HL-60/S4 (cell line): ENCODE measurements around the gene NID1.

Experiments
- in situ Hi-C: fragments of 300-500 bp; cut with MboI; formaldehyde crosslinking; loops from 2 replicates; pipeline ENCODE4 v1.14.3; 2022; ENCODE audit warnings: low sequenced_read_pairs

NID1 gene, protein sequence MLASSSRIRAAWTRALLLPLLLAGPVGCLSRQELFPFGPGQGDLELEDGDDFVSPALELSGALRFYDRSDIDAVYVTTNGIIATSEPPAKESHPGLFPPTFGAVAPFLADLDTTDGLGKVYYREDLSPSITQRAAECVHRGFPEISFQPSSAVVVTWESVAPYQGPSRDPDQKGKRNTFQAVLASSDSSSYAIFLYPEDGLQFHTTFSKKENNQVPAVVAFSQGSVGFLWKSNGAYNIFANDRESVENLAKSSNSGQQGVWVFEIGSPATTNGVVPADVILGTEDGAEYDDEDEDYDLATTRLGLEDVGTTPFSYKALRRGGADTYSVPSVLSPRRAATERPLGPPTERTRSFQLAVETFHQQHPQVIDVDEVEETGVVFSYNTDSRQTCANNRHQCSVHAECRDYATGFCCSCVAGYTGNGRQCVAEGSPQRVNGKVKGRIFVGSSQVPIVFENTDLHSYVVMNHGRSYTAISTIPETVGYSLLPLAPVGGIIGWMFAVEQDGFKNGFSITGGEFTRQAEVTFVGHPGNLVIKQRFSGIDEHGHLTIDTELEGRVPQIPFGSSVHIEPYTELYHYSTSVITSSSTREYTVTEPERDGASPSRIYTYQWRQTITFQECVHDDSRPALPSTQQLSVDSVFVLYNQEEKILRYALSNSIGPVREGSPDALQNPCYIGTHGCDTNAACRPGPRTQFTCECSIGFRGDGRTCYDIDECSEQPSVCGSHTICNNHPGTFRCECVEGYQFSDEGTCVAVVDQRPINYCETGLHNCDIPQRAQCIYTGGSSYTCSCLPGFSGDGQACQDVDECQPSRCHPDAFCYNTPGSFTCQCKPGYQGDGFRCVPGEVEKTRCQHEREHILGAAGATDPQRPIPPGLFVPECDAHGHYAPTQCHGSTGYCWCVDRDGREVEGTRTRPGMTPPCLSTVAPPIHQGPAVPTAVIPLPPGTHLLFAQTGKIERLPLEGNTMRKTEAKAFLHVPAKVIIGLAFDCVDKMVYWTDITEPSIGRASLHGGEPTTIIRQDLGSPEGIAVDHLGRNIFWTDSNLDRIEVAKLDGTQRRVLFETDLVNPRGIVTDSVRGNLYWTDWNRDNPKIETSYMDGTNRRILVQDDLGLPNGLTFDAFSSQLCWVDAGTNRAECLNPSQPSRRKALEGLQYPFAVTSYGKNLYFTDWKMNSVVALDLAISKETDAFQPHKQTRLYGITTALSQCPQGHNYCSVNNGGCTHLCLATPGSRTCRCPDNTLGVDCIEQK

DNA sequence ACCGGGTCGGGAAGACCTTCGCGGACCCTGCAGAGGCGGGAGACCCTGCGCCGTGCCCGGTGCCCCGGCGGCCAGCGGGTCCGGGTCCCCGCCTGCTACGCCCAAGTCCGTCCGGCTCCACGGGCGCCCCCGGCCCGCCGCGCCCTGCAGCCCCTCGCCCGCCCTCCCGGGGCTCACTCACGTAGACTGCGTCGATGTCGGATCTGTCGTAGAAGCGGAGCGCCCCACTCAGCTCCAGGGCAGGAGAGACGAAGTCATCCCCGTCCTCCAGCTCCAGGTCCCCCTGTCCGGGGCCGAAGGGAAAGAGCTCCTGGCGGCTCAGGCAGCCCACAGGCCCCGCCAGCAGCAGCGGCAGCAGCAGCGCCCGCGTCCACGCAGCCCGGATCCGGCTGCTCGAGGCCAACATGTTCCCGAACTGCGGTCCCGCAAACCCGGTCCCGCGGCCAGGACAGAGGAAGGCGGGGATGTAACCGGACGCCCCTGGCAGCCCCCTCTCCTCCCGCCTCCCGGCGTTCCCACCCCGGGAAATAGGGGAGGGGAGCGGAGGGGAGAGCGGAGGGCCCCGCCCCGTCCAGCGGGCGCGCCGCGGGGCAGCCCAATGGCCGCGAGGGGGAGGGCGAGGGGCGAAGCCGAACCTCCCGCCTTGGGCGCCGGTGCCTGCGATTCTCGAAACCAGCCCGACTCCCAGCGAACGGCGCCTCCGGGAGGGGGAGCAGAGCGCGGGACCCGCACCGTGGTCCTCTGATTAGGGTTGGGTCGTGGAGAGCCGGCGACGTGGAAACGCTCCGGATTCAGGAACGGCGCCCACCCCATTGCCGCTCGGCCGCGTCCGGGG is at the start of gene NID1:
Gene NID1 (minus strand): TSS at position 417 of the 835 bp plus-strand sequence. CDS start 11 bp downstream, at position 406.
- in situ Hi-C loops, result no loop called here

DNA sequence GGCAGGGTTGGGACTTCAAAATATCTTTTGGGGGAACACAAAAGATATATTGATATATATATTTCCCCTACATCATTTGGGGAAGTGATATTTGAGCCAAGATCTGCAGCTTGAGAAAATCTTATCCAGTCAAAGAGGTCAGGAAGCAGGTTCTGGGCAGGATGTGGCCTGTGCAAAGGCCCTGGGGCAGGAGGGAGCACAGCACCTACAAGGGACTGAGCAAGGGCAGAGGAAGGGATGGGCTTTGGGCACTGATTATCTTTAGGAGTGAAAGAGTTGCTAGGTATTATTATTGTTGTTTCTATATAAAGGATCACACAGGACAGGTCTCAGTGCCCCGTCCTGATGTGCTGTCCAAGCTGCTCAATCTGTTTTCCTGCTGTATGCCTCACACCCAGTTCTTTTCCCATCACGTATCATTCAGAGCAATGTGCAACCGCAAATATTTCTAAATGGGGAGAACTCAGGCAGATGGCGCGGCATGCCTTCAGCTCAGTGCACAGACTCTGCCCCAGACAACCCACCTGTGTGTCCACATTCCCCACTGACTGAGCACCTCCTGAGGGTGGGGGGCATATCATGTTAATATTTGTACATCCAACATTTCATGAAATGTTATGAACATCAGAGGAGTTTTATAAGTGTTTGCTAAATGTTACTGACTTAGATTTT is 49.3 kb upstream of the NID1 start:
- in situ Hi-C loops, result loop anchor here (10.0 to 25.0 kb wide), 3 partner anchors 371 to 1448 kb away; no protein-coding TSS in a partner anchor

DNA sequence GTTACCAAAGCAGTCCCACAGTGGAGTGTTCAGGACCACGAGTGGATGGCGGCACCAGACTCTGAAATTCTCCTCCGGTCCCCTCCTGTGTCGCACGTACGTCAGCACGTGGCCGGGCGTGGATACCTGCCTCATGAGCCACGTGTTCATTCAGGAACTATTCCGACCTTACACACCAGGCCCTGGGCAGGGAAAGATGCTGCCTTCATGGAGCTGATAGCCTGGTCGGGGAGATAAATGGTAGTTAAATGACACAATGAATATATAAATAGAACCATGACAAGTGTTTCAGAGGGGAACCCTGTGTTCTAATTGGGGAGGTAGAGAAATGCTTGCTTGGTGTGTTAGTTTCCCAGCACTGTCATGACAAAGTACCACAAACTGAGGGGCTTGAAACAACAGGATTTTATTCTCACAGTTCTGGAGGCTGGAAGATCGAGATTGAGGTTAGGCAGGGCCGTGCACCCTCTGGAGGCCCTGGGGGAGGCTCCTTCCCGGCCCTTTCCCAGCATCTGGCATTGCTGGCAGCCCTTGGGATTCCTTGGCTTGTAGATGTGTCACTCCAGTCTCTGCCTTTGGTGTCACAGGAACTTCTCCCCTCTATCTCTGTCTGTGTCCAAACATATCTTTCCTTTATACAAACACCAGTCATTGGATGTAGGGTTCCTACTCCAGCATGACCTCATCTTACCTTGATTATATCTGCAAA is 48.6 kb upstream of the NID1 start:
- in situ Hi-C loops, result loop anchor here (10.0 to 25.0 kb wide), 3 partner anchors 371 to 1449 kb away; no protein-coding TSS in a partner anchor

DNA sequence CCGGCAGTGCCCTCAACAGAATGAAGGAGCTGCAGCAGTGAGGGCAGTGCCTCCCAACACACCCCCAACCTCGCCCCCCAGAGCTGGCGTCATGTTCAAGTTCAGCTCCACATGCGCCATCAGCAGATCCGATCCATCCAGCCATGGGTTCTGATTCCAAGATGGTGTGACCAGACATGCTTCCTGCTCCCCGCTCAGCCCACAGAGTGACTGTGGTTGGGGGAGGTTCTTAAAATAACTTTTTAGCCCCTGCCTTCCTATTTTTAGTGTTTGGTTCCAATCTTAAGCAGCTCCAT is 47.4 kb upstream of the NID1 start:
- in situ Hi-C loops, result loop anchor here (10.0 to 25.0 kb wide), 3 partner anchors 373 to 1450 kb away; no protein-coding TSS in a partner anchor

DNA sequence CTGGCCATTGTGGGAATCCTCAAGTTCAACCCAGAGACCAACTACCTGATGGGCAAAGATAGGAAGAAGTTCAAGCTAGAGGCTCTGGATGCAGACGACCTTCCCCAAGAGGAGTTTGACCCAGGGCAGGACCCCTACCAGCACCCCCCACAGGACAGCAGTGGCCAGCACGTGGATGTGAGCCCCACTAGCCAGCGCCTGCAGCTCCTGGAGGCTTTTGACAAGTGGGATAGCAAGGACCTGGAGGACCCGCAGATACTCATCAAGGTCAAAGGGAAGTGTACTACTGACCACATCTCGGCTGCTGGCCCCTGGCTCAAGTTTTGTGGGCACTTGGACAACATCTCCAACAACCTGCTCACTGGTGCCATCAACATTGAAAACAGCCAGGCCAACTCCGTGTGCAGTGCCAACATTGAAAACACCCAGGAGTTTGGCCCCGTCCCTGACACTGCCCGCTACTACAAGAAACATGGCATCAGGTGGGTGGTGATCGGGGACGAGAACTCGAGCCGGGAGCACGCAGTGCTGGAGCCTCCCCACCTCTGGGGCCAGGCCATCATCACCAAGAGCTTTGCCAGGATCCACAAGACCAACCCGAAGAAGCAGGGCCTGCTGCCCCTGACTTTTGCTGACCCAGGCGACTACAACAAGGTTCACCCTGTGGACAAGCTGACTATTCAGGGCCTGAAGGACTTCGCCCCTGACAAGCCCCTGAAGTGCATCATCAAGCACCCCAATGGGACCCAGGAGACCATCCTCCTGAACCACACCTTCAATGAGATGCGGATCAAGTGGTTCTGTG is 46.8 kb upstream of the NID1 start:
- in situ Hi-C loops, result loop anchor here (10.0 to 25.0 kb wide), 3 partner anchors 373 to 1451 kb away; no protein-coding TSS in a partner anchor

DNA sequence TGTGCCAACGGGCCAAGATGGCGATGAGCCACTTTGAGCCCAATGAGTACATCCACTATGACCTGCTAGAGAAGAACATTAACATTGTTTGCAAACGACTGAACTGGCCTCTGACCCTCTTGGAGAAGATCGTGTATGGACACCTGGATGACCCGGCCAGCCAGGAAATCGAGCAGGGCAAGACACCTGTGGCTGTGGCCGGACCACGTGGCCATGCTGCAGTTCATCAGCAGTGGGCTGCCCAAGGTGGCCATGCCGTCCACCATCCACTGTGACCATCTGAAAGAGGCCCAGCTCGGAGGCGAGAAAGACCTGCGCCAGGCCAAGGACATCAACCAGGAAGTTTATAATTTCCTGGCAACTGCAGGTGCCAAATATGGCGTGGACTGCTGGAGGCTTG is 45.2 kb upstream of the NID1 start:
- in situ Hi-C loops, result loop anchor here (10.0 to 25.0 kb wide), 3 partner anchors 375 to 1452 kb away; no protein-coding TSS in a partner anchor

DNA sequence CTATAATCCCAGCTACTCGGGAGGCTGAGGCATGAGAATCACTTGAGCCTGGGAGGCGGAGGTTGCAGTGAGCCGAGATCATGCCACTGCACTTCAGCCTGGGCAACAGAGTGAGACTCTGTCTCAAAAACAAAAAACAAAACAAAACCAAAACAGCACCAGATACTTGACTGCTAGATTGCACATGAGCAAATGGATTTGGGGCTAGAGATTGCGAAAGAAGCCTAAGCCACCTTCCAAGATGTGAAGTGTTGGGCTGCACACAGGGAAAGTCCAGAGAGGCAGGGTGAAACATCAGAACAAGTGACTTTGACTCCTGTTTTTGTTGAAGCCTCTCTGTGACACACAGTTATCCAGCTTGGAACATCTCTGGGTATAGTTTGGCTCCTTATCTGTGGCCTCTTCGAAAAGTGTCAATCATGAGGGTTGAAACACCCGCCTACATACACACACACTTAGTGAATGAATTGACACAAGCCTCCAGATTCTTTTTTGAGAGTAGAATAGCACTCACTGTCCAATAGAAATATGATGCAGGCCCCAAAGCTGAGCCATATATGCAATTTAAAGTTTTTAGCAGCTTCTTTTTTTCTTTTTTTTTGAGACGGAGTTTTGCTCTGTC is 43.2 kb upstream of the NID1 start:
- in situ Hi-C loops, result loop anchor here (25.0 kb wide), 2 partner anchors 1279 to 1454 kb away; no protein-coding TSS in a partner anchor

DNA sequence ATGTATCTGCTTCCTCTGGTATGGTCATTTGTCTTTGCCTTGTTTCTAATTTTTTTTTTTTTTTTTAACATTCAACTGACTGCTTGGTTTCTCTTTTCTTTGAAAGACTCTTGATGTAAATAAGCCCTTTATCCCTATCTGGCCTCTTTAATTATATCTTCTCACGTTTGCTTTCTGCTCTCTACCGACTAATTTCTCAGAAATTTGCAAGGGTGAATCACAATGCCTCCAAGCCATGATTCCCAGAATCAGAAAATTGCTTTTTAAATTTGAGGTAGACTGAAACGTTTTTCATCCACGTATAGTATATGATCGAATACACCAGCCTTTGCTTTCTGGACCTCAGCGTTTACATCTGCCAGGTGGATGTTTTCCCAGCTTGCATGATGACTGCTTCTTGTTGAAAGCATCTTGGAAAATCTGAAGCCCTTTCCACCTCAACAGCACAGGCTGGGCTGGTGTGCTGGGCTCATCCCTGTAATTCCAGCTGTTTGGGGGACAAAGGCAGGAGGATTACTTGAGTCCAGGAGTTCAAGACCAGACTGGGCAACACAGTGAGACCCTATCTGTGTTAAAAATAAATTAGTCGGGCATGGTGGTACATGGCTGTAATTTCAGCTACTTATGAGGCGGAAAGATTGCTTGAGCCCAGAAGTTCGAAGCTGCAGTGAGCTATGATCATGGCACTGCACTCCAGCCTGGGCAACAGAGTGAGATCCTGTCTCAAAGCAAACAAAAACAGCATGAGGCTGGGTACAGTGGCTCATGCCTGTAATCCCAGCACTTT is 42.4 kb upstream of the NID1 start:
- in situ Hi-C loops, result loop anchor here (25.0 kb wide), 2 partner anchors 1280 to 1455 kb away; no protein-coding TSS in a partner anchor

DNA sequence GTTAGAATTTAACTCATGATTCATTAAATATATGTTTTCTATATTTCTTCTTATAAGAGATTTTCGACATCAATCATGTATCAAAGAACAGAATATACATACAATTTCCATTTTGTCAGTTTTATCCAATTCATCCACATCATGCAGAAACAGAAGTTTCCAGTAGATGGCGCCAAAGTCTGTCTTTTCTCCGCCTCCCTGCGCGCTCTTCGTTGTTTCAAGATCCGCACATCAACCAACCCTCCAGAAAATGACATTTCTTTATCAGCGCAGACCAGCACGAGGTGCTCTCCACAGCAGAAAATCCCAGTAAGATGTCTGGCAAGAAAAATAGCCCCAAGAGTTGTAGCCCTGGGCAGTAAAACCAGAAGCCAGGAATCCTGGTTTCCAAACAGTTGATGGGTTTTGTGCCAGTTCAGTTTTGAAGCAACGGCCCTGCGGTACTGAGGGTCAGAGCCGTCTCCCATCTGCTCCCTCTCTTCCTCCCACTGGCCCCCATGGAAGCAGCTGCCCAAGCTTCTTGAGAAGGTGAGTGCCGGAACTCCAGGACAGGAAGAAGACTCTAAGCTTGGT is 38.8 kb upstream of the NID1 start:
- in situ Hi-C loops, result loop anchor here (25.0 kb wide), 2 partner anchors 1284 to 1459 kb away; no protein-coding TSS in a partner anchor

DNA sequence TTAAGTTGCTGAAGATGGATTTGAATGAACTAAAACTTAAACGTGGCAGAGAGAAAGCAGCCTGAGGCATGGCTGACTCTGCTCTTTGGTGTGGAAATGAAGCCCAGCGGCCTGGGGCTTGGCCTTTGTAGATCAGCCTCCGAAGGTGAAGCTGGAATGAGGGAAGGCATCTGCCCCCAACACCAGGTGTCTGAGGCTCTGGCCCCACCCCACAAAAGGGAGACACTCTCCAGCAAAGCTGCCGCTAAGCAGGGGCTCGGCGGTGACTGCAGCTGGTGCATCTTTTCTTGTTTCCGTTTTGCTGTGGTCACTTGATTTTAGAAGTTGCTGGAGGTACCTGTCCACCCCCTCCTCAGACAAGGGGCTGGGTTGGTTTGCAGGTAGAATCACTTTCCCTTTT is 38.2 kb upstream of the NID1 start:
- in situ Hi-C loops, result loop anchor here (25.0 kb wide), 2 partner anchors 1284 to 1459 kb away; no protein-coding TSS in a partner anchor

DNA sequence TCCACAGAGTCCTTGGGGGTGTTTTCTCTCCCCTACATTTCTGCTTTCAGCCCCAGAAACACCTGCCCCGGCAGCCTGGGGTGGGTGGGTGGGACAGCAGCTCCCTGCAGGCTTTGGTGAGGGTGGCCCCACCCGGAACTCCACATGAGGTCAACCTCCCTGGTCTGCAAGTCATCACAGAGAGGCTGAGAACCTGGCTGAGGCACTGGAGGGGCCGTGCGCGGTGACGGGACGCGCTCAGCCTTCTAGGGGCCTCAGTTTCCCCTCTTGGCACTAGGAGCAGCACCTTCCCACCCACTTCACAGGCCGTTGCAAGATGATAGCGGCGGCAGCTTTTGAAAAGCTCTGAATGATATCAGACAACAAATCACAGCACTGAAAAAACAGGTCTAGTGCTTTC is 37.7 kb upstream of the NID1 start:
- in situ Hi-C loops, result loop anchor here (25.0 kb wide), 2 partner anchors 1285 to 1460 kb away; no protein-coding TSS in a partner anchor

DNA sequence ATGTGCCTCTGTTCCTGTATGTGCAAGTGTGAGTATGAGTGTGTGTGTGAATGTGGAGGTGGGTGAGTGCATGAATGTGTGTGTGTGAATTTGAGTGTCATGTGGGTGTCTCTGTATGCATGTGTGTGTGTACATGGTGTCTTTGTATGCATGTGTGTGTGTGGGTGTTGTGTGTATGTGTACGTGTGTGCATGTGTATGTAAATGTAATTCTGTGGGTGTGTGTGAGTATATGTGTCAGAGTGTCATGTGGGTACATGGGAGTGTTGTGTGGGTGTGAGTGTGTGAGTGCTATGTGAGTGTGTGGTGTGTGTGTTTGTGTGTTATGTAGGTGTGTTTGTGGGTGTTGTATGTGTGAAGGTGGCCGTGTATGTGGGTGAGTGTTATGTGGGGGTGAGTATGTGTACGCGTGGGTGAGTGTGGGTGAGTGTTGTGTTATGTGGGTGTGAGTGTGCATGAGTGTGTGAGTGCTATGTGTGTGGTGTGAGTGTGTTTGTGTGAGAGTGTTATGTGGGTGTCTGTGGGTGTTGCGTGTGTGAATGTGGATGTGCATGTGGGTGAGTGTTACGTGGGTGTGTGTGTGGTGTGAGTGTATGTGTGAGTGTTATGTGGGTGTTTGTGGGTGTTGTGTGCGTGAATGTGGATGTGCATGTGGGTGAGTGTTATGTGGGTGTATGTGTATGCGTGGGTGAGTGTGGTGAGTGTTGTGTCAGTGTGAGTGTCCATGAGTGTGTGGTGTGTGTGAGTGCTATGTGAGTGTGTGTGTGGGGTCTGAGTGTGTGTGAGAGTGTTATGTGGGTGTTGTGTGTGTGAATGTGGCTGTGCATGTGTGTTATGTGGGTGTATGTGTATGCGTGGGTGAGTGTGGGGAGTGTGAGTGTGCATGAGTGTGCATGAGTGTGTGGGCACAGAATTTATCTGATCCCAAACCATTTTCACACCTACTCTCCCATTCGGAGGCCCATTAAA is 36.6 kb upstream of the NID1 start:
- in situ Hi-C loops, result loop anchor here (25.0 kb wide), 2 partner anchors 1286 to 1461 kb away; no protein-coding TSS in a partner anchor

DNA sequence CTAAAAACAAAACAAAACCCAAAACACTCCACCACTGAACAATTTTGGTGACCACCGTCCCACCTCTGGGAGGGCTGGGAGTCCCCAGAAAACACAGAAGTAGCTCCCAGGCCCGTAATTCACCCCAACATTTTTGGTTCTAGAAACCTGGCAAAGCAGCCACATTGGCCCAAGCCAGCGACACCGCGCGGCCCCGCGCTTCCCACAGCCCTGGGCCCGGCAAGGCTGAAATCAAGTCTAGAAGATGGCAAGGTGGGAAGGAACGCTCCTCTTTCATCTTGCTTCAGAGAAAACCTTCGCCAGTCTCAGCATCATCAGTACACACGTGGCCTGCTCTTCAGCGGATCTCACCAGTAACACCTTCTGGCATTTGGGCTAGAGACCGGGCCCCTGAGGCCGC is 35.9 kb upstream of the NID1 start:
- in situ Hi-C loops, result loop anchor here (25.0 kb wide), 2 partner anchors 1287 to 1462 kb away; no protein-coding TSS in a partner anchor

DNA sequence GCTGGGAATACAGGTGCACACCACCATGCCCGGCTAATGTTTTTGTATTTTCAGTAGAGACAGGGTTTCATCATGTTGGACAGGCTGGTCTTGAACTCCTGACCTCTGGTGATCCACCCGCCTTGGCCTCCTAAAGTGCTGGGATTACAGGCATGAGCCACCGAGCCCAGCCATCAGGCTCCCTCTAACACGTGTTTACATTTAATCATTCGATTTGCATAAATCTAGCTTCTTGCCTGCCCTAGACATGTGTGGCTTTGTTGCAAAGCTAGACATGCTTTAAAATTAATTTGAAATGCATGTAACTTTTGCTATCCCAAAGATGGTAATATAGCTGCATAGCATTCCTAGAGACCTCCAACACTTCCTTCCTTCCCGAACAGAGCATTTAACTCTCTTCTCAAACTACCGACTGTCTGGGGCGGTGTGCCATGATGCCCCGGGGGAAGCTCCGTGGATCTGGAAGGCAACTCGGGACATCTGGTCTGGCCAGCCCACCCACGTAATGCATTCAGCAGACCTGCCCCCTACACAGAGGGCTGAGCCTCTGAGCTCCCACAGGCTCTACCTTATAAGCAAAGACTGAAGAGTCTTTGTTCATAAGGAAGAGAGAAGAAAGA is 34.6 kb upstream of the NID1 start:
- in situ Hi-C loops, result no loop called here
